GM10266 (cell line): ENCODE results near the gene EGLN2.

ENCODE experiments used
- DNase-seq: peaks from one replicate; pipeline ENCODE4 v3.0.0; 2012; ENCODE audit errors: extremely low spot score
- TF ChIP-seq, protein P1 (sequence below): IDR thresholded peaks from 2 replicates; pipeline ENCODE4 v1.5.1; 2012; ENCODE audit warnings: mild to moderate bottlenecking, low read depth; ENCODE audit not compliant: control insufficient read depth, insufficient read depth; ENCODE audit errors: missing control alignments

Gene EGLN2

DNA sequence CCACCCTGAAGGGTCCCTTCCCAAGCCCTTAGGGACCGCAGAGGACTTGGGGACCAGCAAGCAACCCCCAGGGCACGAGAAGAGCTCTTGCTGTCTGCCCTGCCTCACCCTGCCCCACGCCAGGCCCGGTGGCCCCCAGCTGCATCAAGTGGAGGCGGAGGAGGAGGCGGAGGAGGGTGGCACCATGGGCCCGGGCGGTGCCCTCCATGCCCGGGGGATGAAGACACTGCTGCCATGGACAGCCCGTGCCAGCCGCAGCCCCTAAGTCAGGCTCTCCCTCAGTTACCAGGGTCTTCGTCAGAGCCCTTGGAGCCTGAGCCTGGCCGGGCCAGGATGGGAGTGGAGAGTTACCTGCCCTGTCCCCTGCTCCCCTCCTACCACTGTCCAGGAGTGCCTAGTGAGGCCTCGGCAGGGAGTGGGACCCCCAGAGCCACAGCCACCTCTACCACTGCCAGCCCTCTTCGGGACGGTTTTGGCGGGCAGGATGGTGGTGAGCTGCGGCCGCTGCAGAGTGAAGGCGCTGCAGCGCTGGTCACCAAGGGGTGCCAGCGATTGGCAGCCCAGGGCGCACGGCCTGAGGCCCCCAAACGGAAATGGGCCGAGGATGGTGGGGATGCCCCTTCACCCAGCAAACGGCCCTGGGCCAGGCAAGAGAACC lies 1.5 kb downstream of the EGLN2 start:
- DNase-seq, result no peak
- TF ChIP-seq, protein P1, sequence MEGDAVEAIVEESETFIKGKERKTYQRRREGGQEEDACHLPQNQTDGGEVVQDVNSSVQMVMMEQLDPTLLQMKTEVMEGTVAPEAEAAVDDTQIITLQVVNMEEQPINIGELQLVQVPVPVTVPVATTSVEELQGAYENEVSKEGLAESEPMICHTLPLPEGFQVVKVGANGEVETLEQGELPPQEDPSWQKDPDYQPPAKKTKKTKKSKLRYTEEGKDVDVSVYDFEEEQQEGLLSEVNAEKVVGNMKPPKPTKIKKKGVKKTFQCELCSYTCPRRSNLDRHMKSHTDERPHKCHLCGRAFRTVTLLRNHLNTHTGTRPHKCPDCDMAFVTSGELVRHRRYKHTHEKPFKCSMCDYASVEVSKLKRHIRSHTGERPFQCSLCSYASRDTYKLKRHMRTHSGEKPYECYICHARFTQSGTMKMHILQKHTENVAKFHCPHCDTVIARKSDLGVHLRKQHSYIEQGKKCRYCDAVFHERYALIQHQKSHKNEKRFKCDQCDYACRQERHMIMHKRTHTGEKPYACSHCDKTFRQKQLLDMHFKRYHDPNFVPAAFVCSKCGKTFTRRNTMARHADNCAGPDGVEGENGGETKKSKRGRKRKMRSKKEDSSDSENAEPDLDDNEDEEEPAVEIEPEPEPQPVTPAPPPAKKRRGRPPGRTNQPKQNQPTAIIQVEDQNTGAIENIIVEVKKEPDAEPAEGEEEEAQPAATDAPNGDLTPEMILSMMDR, result no peak

DNA sequence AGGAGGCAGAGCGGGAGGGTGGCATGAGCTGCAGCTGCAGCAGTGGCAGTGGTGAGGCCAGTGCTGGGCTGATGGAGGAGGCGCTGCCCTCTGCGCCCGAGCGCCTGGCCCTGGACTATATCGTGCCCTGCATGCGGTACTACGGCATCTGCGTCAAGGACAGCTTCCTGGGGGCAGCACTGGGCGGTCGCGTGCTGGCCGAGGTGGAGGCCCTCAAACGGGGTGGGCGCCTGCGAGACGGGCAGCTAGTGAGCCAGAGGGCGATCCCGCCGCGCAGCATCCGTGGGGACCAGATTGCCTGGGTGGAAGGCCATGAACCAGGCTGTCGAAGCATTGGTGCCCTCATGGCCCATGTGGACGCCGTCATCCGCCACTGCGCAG lies 2.0 kb downstream of the EGLN2 start:
- DNase-seq, result no peak
- TF ChIP-seq, protein P1, result no peak

DNA sequence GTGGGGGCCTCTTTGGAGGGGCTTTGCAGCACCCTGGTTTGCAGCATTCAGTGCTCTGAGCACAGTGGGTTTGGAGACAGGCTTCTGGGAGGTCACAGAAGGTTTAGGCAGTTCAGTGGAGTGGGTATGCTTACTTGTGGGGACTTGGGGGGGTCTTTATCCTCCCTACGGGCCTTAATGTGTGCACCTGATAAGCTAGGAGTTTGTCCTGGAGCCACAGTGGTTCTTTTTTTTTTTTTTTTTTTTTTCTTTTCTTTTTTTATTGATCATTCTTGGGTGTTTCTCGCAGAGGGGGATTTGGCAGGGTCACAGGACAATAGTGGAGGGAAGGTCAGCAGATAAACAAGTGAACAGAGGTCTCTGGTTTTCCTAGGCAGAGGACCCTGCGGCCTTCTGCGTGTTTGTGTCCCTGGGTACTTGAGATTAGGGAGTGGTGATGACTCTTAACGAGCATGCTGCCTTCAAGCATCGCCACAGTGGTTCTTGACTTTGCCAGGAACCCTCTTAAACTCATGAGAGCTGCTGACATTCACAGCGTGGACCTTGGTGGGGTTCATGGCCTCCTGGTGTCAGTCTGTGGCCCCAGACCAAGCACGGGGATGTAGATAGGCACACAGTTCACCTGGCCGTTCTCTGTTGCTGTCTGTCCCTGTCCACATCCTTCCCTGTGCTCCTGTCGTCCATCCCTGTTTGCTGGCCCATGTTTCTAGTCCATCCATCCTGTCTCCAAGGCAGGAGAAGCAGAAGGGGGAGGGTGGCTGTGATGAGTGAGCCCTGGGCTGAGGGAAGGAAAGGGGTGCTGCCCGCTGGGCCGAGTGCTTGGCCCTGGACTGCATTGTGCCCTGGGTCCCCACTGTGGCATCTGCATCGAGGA lies 2.7 kb downstream of the EGLN2 start:
- TF ChIP-seq, protein P1, result no peak
- no peak for DNase-seq

DNA sequence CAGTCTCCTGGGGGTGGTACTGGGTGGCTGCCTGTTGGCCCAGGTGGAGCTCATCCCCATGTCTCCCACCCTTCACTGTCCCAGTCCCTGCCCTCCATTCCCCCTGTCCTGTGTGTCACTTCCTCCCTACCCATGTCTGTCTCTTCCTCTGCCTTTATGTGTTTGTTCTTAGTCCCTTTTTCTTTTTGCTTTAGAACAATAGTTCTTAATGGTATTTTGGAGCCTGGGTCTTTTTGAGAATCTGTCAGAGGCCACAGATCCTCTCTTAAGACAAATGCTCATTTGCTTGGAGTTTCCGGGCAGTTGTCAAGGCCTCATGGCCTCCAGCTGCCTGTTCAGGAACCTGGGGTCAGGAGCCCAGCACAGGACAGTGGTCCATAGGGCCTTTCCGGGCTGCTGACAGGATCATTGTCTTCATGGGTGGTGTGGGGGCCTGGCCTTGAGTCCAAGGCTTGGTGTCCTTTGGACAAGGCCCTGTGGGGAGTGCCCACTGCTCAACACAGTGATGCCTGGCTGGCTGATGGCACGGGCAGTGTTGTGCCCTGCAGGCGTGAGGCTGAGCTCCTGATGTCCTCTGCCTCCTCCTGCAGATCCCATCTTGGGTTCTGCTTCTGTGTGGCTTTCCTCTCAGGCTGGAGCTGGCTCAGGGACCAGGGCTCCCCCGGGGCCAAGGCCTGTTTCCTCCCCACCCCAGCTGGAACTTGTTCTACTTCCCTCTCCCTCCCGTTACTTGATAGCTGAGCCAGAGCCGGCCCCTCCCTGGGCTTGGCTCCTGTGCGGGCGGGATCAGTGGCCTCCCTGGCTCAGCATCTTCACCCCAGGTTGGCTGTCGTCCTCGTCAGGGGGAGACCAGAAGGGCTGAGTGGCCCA lies 3.5 kb downstream of the EGLN2 start:
- TF ChIP-seq, protein P1, result no peak
- DNase-seq, result no peak

DNA sequence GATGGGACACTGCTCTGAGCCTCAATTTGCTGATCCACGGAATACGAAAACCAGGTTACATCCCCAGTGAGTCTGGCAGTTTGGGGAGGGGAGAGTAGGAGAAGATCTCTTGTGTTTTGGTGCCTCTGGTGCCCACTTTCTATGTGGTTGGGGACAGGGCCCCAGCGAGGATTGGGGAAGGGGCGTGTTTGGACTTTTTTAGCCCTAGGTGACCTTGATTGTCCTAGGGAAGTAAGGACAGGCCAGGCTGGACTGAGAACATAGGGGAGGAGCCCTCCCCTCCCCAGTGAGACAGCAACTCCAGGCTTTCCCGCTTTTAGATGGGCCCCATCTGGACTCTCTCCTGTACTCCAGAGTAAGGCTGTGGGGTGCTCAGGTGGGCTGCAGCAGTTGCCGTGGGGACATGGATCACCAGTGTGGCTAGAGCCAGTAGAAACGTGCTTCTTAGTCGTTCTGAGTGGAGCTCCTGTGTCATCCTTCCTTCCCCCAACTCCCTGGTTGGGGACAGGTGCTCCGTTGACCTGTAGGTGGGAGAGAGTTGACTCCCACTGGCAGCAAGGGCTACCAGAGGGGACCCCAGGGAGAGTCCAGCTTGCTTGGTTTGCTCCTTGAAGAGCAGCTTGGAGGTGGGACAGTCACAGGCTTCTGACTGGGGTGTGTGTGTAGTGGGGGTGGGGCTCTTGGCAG lies 4.3 kb downstream of the EGLN2 start:
- TF ChIP-seq, protein P1, result no peak
- DNase-seq, result no peak

DNA sequence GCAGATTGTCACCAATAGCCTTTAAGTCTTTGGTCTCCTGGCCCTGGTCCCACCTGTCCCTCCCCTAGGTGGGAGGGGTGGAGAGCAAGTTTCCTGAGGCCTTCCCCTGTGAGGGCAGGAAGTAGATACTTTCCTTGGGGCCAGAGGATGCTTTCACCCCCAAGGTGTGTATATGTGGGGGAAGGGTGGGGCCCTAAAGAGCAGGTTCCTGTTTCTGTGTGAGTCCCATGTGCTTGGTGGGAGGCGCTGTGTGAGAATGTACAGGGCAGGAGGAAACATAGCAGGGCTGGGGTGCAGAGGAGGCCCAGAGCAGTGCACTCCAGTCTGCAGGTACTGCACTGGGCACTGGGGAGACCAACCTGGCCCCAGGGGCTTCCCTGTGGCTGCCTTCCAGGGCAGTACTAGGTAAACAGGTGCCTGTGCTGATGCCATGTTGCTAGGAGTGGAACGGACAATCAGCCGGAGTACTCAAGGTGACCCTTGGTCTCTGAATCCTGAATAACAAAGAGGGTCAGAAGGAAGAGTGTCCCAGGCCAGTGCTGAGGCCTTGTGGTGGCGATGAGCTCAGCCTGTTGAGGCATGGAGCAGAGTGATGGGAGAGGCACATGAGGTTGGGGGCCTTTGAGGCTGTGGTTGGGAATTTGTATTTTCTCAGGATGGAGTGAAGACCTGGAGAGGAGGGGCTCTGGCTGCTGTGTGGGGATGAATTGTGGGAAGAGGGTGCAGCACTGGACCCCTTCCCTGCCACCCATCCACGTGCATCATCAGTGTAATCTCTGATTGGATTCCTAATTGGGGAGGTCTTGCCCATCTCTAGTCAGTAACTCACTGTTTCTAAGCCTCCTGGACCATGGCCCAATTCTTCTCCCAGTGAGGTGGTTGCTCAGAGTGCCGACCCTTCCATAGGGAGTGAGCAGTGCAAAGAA lies 5.1 kb downstream of the EGLN2 start:
- TF ChIP-seq, protein P1, result no peak
- DNase-seq, result peak; percentile 58
